Measurements from ENCODE around the gene G3BP1.
"Not testable (repeated sequence)": the region's sequence is repeated elsewhere in the genome, so short reads cannot be mapped to it uniquely, and the experiment has no call there.

- TF ChIP-seq CTCF, POLR2A (IDR thresholded peaks at IDR 0.05): not testable (repeated sequence)
Observed at GRCh38 chr5:151832843-151833242, 61.1 kb downstream of the G3BP1 start.

Measured in thyroid gland (tissue), 4 donors.